GM23338 (cell line): ENCODE measurements around the gene TGFBR1.

Source experiments
- CTCF ChIP-seq, 2 experiments: fragments of 200-600 bp in 1 of 2; sonication (generic) in 1 of 2; conservative IDR thresholded peaks; 2 replicates each; pipeline versions ENCODE4 v1.5.1 to v1.6.1; 2016 to 2017; ENCODE audit warnings: antibody characterized with exemption in 2 of 2, low read depth in 2 of 2, mild to moderate bottlenecking in 2 of 2, moderate library complexity in 1 of 2
- POLR2AphosphoS5 ChIP-seq: IDR thresholded peaks from 2 replicates; pipeline ENCODE4 v1.6.1; 2016; ENCODE audit warnings: antibody characterized with exemption, low read depth

- TF ChIP-seq POLR2AphosphoS5 (no peak), CTCF (conservative IDR thresholded peaks at IDR 0.05; ENCODE audit: low read depth in 2 of 2) (no peak)
Measured at GRCh38 chr9:99137225-99137624, 32.3 kb downstream of the TGFBR1 start.
